NCI-H460 (cell line): Measurements from ENCODE around the gene PRSS35. TPM values are rescaled to one million over a fixed set of nuclear protein-coding genes. Genes with fewer than 3 reads are reported as not detected.
"Not testable (repeated sequence)": the region's sequence is repeated elsewhere in the genome, so short reads cannot be mapped to it uniquely, and the experiment has no call there.

Source experiments
- DNase-seq: peaks from one replicate; pipeline ENCODE4 v3.0.0-alpha.2; 2016; ENCODE audit warnings: low read depth; ENCODE audit errors: extremely low read depth
- total RNA-seq: library from RNA; depleted of rRNA; stranded (reverse); fragments of >200 nt; shearing (Covaris generic); gene quantifications from 2 replicates; pipeline ENCODE4 v1.2.3, GENCODE V29; 2014; rRNA removed

PRSS35 gene
- total RNA-seq, 1 experiment from 2014 or later = not detected

DNA sequence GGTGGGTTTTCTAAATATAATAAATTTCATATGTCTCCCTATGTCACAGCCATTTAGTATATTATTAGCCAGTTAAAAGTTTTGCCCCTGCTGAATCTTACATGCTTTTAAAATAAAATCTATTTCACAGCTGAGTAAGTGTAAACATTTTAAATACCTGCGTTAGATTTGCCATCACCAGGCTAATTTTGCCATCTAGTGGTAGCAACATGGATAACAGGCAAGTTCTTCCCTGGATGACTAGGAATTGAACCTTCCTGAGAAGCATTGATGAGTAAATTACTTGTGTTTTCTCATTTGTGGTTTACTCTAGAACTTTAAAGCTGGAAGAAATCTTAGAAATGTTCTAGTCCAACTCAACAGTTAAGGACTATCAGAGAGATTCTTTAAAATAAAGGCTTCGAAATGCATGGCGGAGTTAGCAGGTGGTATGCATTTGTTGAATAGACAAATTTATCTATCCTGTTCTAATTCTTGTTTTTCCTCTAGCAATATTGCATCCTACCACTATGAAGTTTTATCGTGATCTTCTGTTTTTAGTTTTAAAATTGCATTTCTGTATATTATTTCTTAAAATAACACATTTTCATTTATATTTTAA, 2.6 kb downstream of the PRSS35 start:
- peak; percentile 49 for DNase-seq

GRCh38 chr6:83517500-83517899, 5.2 kb downstream of the PRSS35 start:
- no peak for DNase-seq

DNA sequence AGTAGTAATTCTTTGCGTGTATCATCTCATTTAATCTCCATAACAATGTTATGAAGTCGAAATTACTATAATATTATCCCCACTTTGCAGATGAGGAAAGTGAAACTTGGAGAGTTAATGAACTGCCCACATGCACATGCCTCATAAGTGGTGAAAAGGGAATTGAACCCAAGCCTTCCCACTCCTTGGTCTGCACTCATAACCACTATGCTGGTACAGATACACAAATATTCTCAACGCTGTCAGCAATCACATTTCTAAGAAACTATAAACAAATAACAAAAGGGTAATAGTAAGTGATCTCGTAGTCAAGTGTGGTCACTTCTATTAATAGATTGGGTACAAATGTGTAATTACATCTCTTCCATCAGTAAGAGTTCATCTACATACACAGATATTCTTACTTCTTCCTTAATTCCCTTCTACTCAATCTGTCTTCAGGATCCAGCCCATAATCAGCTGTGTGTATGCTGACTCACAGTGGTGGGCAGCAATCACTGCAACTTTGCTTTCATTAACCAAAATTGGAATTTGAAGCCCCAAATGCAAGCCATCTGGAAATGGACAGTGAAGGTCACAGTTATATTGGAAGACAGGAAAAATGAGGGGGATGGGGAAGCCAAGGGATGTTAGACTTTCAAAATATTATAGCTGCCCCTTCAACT, 6.6 kb downstream of the PRSS35 start:
- no peak for DNase-seq

GRCh38 chr6:83536034-83536646, 23.8 kb downstream of the PRSS35 start:
- DNase-seq = peak; percentile 34

DNA sequence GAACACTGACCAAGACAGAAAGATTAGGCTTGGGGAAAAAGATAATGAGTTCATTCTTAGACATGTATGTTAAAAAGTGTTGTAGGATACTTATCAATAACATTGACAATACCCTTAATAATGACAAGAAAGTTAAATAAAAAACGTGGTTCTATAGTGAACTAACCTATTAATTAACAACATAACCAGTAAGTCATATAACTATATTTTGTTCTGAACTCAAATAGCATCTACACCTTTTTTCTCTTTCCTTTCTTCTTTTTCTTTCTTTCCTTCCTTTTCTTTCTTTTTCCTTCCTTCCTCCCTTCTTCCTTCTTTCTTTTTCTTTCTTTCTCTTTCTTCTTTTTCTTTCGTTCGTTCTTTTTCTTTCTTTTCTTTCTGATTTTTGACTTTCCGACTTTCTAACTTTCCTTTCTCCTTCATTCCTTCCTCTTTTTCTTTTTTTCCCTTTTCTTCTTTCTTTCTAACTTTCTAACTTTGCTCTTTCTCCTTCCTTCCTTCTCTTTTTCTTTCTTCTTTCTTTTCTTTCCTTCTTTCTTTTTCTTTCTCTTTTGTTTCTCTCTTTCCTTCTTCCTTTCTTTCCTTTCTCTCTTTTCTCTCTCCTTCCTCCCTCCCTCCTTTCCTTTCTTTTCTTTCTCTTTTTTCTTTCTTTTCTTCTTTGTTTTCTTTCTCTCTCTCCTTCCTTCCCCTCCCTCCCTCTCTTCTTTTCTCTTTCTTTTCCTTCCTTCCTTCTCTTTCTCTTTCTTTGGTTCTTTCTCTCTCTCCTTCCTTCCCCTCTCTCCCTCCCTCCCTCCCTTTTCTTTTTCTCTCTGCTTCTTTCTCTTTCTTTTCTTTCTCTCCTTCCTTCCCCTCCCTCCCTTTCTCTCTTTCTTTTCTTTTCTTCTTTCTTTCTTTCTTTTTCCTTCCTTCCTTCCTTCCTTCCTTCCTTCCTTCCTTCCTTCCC, 24.6 kb downstream of the PRSS35 start:
- DNase-seq = no peak

DNA sequence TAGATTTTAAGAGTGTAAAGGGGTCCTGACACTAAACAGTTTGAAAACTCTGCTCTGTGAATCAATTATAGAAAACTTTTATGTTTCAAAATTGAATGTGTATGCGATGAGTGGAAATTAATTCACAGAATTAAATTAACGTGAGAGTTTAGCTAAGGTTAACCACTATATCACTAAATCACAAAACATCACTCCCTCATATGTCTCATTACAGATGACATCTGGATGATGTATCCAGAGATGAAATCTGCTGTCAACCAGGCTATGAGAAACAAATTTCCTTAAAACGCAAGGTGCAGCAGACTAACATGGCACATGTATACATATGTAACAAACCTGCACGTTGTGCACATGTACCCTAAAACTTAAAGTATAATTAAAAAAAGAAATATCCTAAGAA, 27.3 kb downstream of the PRSS35 start:
- no peak for DNase-seq

GRCh38 chr6:83546636-83547035, 34.3 kb downstream of the PRSS35 start:
- DNase-seq = no peak

DNA sequence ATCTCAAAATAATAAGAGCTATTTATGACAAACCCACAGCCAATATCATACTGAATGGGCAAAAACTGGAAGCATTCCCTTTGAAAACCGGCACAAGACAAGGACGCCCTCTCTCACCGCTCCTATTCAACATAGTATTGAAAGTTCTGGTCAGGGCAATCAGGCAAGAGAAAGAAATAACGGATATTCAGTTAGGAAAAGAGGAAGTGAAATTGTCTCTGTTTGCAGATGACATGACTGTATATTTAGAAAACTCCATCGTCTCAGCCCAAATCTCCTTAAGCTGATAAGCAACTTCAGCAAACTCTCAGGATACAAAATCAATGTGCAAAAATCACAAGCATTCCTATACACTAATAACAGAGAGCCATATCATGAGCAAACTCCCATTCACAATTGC, 38.1 kb downstream of the PRSS35 start:
- DNase-seq = not testable (repeated sequence)

DNA sequence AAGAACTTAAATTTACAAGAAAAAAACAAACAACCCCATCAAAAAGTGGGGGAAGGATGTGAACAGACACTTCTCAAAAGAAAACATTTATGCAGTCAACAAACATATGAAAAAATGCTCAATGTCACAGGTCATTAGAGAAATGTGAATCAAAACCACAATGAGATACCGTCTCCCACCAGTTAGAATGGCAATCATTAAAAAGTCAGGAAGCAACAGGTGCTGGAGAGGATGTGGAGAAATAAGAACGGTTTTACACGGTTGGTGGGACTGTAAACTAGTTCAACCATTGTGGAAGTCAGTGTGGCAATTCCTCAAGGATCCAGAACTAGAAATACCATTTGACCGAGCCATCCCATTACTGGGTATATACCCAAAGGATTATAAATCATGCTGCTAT, 39.4 kb downstream of the PRSS35 start:
- DNase-seq = not testable (repeated sequence)

DNA sequence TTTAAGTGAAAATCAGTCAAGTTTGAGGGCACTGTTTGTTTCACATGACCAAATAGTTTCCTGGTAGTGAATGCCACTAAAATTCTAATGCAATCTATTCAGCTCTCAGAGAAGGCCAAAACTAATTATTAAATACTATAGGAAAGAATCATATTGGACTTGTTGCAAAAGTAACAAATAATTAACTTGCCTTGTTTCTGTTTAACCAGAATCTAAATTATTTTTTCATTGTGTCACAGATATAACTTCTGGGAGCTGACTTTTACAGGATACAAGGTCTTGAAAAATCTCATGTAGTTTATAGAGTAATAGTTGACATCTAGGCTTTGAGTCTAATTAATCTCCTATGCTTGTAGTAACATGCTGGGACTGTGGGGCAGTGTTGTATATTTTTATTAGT, 44.5 kb downstream of the PRSS35 start:
- DNase-seq = no peak

- no peak for DNase-seq
Observed at GRCh38 chr6:83558975-83559374, 46.6 kb downstream of the PRSS35 start.

GRCh38 chr6:83571663-83572185, 59.4 kb downstream of the PRSS35 start:
- not testable (repeated sequence) for DNase-seq

- no peak for DNase-seq
Observed at GRCh38 chr6:83574783-83575182, 62.4 kb downstream of the PRSS35 start.

Other genes with a start within 250 kb of the PRSS35 start
- 70.0 and 73.9 TPM in 2 replicates for gene ME1, start 81.5 kb upstream of the PRSS35 start, total RNA-seq
- gene SNAP91, start 196.6 kb downstream of the PRSS35 start, total RNA-seq = 0.43 and 0.67 TPM in 2 replicates